ENCODE results near the gene RNF152. TPM values are rescaled to one million over a fixed set of nuclear protein-coding genes. Genes with fewer than 3 reads are reported as not detected.
A peak's percentile ranks its signal among the peaks of the same experiment; 100 is the strongest.

RNF152 gene
- total and polyA plus RNA-seq, 12 donors = 1.5 to 31.1 (median 11.2) TPM

- intact Hi-C loops (cut with DNase I) = loop anchor here in 1 of 2 donors (2.0 kb wide), 1 partner anchor 257 kb away; no protein-coding TSS in a partner anchor
- TF ChIP-seq CTCF (IDR thresholded peaks at IDR 0.05) (peak in 4 of 6 experiments; percentile 26 to 61 (median 40)), POLR2A (IDR thresholded peaks at IDR 0.05) (peak; percentile 67 to 69)
These were observed 1.4 kb upstream of the RNF152 start for GRCh38 chr18:61893971-61894750.

GRCh38 chr18:61893309-61893970, 633 bp upstream of the RNF152 start:
- Histone ChIP-seq H3K27ac (peak overlapping the region in 3 of 5 donors; percentile 67 to 90 (median 82)), H3K27me3 (no peaks in the 10 kb centered on the region), H3K9me3 (replicated peaks in 1 of 3) (no peaks in the 10 kb centered on the region), H3K4me3 (peak overlapping the region; percentile 3 to 76 (median 60)), H3K4me1 (replicated peaks in 1 of 2) (peaks cover 21 to 27% of the 10 kb centered on the region in 2 donors), H3K36me3 (replicated peaks in 1 of 2) (no peaks in the 10 kb centered on the region)
- intact Hi-C loops (cut with DNase I) = loop anchor here in 1 of 2 donors (2.0 kb wide), 1 partner anchor 257 kb away; no protein-coding TSS in a partner anchor
- TF ChIP-seq POLR2A (IDR thresholded peaks at IDR 0.05) (no peak), CTCF (IDR thresholded peaks at IDR 0.05) (no peak)
- 0 to 1% (median 1%) methylated on average over 8 to 65 of the region's 65 CpGs for WGBS, 4 donors
- DNase-seq = peak; percentile 22 to 65 (median 41)

More at GRCh38 chr18:61893971-61894750, 1.4 kb upstream of the RNF152 start:
- Histone ChIP-seq H3K27me3 (no peaks in the 10 kb centered on the region), H3K4me1 (replicated peaks in 1 of 2) (peaks cover 21 to 27% of the 10 kb centered on the region in 2 donors), H3K9me3 (replicated peaks in 1 of 3) (no peaks in the 10 kb centered on the region), H3K36me3 (replicated peaks in 1 of 2) (no peaks in the 10 kb centered on the region), H3K27ac (peak overlapping the region in 3 of 5 donors; percentile 67 to 90 (median 82)), H3K4me3 (peak overlapping the region in 3 of 4 donors; percentile 56 to 76 (median 69))
- 1 to 10% (median 1%) methylated on average over 8 to 95 of the region's 95 CpGs for WGBS, 4 donors
- peak; percentile 80 to 90 (median 82) for DNase-seq

GRCh38 chr18:61891894-61892293, 913 bp downstream of the RNF152 start:
- intact Hi-C loops (cut with DNase I) = loop anchor here in 1 of 2 donors (2.0 kb wide), 1 partner anchor 255 kb away; no protein-coding TSS in a partner anchor
- peak in 5 of 7 donors; percentile 22 to 52 (median 42) for DNase-seq
- H3K4me3 ChIP-seq = peak overlapping the region in 1 of 4 donors; percentile 69
- peak overlapping the region in 3 of 5 donors; percentile 9 to 90 (median 82) for H3K27ac ChIP-seq
- no peaks in the 10 kb centered on the region for H3K9me3 ChIP-seq (replicated peaks in 1 of 3)
- WGBS, 4 donors = 19 to 39% (median 34%) methylated on average over 4 of the region's 4 CpGs
- H3K4me1 ChIP-seq (replicated peaks in 1 of 2) = peaks cover 21 to 27% of the 10 kb centered on the region in 2 donors
- TF ChIP-seq CTCF (IDR thresholded peaks at IDR 0.05) (no peak), POLR2A (IDR thresholded peaks at IDR 0.05) (no peak)
- no peaks in the 10 kb centered on the region for H3K36me3 ChIP-seq (replicated peaks in 1 of 2)
- no peaks in the 10 kb centered on the region for H3K27me3 ChIP-seq

GRCh38 chr18:61891271-61891670, 1.5 kb downstream of the RNF152 start:
- H3K9me3 ChIP-seq (replicated peaks in 1 of 3) = no peaks in the 10 kb centered on the region
- no peak for DNase-seq
- peaks cover 21 to 27% of the 10 kb centered on the region in 2 donors for H3K4me1 ChIP-seq (replicated peaks in 1 of 2)
- H3K27ac ChIP-seq = peak overlapping the region in 2 of 5 donors; percentile 82 to 90
- WGBS, 4 donors = 52 to 77% (median 69%) methylated on average over 2 of the region's 2 CpGs
- peak overlapping the region in 1 of 4 donors; percentile 69 for H3K4me3 ChIP-seq
- intact Hi-C loops (cut with DNase I) = no loop called here
- no peaks in the 10 kb centered on the region for H3K36me3 ChIP-seq (replicated peaks in 1 of 2)
- no peaks in the 10 kb centered on the region for H3K27me3 ChIP-seq
- TF ChIP-seq POLR2A (IDR thresholded peaks at IDR 0.05) = no peak
- TF ChIP-seq CTCF (IDR thresholded peaks at IDR 0.05) = no peak

All from adrenal gland (tissue), 12 donors.